Measurements from ENCODE around the gene SPACA4.

DNA sequence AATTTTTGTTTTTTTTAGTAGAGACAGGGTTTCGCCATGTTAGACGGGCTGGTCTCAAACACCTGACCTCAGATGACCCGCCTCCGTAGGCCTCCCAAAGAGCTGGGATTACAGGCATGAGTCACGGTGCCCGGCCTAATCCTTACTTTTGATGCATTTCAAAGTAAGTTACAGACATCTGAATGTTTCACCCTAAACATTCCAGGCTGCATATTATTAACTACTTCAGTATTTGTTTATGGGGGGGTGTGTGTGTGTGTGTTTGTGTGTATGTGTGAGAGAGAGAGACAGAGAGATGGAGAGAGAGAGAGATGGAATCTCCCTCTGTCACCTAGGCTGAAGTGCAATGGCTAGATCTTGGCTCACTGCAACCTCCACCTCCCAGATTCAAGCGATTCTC, 41.5 kb upstream of the SPACA4 start:
- TF ChIP-seq KDM1A (IDR thresholded peaks at IDR 0.05; ENCODE audit: borderline replicate concordance), result no peak
- TF ChIP-seq, protein P1, sequence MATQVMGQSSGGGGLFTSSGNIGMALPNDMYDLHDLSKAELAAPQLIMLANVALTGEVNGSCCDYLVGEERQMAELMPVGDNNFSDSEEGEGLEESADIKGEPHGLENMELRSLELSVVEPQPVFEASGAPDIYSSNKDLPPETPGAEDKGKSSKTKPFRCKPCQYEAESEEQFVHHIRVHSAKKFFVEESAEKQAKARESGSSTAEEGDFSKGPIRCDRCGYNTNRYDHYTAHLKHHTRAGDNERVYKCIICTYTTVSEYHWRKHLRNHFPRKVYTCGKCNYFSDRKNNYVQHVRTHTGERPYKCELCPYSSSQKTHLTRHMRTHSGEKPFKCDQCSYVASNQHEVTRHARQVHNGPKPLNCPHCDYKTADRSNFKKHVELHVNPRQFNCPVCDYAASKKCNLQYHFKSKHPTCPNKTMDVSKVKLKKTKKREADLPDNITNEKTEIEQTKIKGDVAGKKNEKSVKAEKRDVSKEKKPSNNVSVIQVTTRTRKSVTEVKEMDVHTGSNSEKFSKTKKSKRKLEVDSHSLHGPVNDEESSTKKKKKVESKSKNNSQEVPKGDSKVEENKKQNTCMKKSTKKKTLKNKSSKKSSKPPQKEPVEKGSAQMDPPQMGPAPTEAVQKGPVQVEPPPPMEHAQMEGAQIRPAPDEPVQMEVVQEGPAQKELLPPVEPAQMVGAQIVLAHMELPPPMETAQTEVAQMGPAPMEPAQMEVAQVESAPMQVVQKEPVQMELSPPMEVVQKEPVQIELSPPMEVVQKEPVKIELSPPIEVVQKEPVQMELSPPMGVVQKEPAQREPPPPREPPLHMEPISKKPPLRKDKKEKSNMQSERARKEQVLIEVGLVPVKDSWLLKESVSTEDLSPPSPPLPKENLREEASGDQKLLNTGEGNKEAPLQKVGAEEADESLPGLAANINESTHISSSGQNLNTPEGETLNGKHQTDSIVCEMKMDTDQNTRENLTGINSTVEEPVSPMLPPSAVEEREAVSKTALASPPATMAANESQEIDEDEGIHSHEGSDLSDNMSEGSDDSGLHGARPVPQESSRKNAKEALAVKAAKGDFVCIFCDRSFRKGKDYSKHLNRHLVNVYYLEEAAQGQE (IDR thresholded peaks at IDR 0.05; ENCODE audit: low read depth, low read length), result no peak

All from GM12878 (cell line).